IPS-11a (cell line): ENCODE results near the gene GNPNAT1.
A peak's percentile ranks its signal among the peaks of the same experiment; 100 is the strongest.
"Not testable (repeated sequence)": the region's sequence is repeated elsewhere in the genome, so short reads cannot be mapped to it uniquely, and the experiment has no call there.

Experiments used
- H3K4me3 ChIP-seq: one replicate; pipeline ENCODE4 v1.5.1; 2013; ENCODE audit warnings: low read depth, low read length, control low read depth

GNPNAT1 gene

GRCh38 chr14:52729925-52730708, 61.3 kb downstream of the GNPNAT1 start, which contains the start of gene STYX:
Gene STYX, plus strand, starts transcription at chr14:52730166. Its CDS starts 309 bp downstream, at chr14:52730475.
- H3K4me3 ChIP-seq = peak within 1 kb of the TSS; percentile 93

- peak overlapping the region; percentile 13 for H3K4me3 ChIP-seq
Observed at GRCh38 chr14:52729585-52729924, 61.9 kb downstream of the GNPNAT1 start.

GRCh38 chr14:52729035-52729434, 62.4 kb downstream of the GNPNAT1 start:
- not testable (repeated sequence) for H3K4me3 ChIP-seq

GRCh38 chr14:52727509-52727908, 63.9 kb downstream of the GNPNAT1 start:
- H3K4me3 ChIP-seq = not testable (repeated sequence)
